Skeletal muscle cell (primary cell): ENCODE measurements around the gene GPA33.
A peak's percentile ranks its signal among the peaks of the same experiment; 100 is the strongest.

Source experiments
- DNase-seq: peaks from one replicate; pipeline ENCODE4 v3.0.0-alpha.2; 2010; ENCODE audit warnings: low read depth
- H3K4me3 ChIP-seq: 2 replicates; pipeline ENCODE4 v1.5.1; 2011; ENCODE audit warnings: low read depth, mild to moderate bottlenecking, control low read depth, low read length, moderate library complexity

Gene GPA33

GRCh38 chr1:167092653-167093052, 2.5 kb upstream of the GPA33 start:
- no peak for DNase-seq
- H3K4me3 ChIP-seq, result no peak overlapping the region

GRCh38 chr1:167089939-167090313, 251 bp downstream of the GPA33 start:
- no peak overlapping the region for H3K4me3 ChIP-seq
- no peak for DNase-seq

GRCh38 chr1:167088746-167089417, 1.3 kb downstream of the GPA33 start:
- H3K4me3 ChIP-seq, result no peak overlapping the region
- DNase-seq, result no peak

- no peak for DNase-seq
- H3K4me3 ChIP-seq, result no peak overlapping the region
These were observed 3.4 kb downstream of the GPA33 start for GRCh38 chr1:167086768-167087167.

- no peak for DNase-seq
- no peak overlapping the region for H3K4me3 ChIP-seq
These were observed 4.1 kb downstream of the GPA33 start for GRCh38 chr1:167086033-167086432.

- H3K4me3 ChIP-seq, result no peak overlapping the region
- no peak for DNase-seq
These were observed 5.4 kb downstream of the GPA33 start for GRCh38 chr1:167084757-167085156.

GRCh38 chr1:167083871-167084270, 6.3 kb downstream of the GPA33 start:
- H3K4me3 ChIP-seq, result no peak overlapping the region
- no peak for DNase-seq

- DNase-seq, result no peak
- H3K4me3 ChIP-seq, result no peak overlapping the region
These were observed 7.0 kb downstream of the GPA33 start for GRCh38 chr1:167083066-167083665.

- no peak for DNase-seq
- H3K4me3 ChIP-seq, result no peak overlapping the region
These were observed 7.6 kb downstream of the GPA33 start for GRCh38 chr1:167082511-167083027.

- no peak for DNase-seq
- H3K4me3 ChIP-seq, result no peak overlapping the region
These were observed 8.5 kb downstream of the GPA33 start for GRCh38 chr1:167081594-167082156.

- no peak for DNase-seq
- no peak overlapping the region for H3K4me3 ChIP-seq
These were observed 12.3 kb downstream of the GPA33 start for GRCh38 chr1:167077868-167078210.

- no peak overlapping the region for H3K4me3 ChIP-seq
- DNase-seq, result no peak
These were observed 12.9 kb downstream of the GPA33 start for GRCh38 chr1:167077128-167077867.

GRCh38 chr1:167076136-167076710, 14.0 kb downstream of the GPA33 start:
- DNase-seq, result no peak
- H3K4me3 ChIP-seq, result no peak overlapping the region

- H3K4me3 ChIP-seq, result no peak overlapping the region
- no peak for DNase-seq
These were observed 18.9 kb downstream of the GPA33 start for GRCh38 chr1:167071286-167071685.

GRCh38 chr1:167068761-167069160, 21.4 kb downstream of the GPA33 start:
- H3K4me3 ChIP-seq, result no peak overlapping the region

GRCh38 chr1:167067904-167068303, 22.3 kb downstream of the GPA33 start:
- H3K4me3 ChIP-seq, result no peak overlapping the region
- DNase-seq, result no peak

More at GRCh38 chr1:167068761-167069160, 21.4 kb downstream of the GPA33 start:
- no peak for DNase-seq

- no peak for DNase-seq
- H3K4me3 ChIP-seq, result peak overlapping the region; percentile 39
These were observed 23.6 kb downstream of the GPA33 start for GRCh38 chr1:167066333-167067122.

- no peak overlapping the region for H3K4me3 ChIP-seq
- no peak for DNase-seq
These were observed 24.7 kb downstream of the GPA33 start for GRCh38 chr1:167065471-167065870.

- DNase-seq, result no peak
- H3K4me3 ChIP-seq, result no peak overlapping the region
These were observed 25.6 kb downstream of the GPA33 start for GRCh38 chr1:167064621-167065020.
